Heart left ventricle (tissue), 13 donors: ENCODE measurements around the gene DNAJB1.

Source experiments
- CTCF ChIP-seq, 12 donors: fragments of 200-600 bp; sonication (generic) in 4 of 12; IDR thresholded peaks; one replicate each; pipeline versions ENCODE4 v1.5.0 to v1.8.0; 2018 to 2022; ENCODE audit warnings: antibody characterized with exemption in 12 of 12, mild to moderate bottlenecking in 5 of 12
- POLR2A ChIP-seq, 2 donors: fragments of 450-650 bp; IDR thresholded peaks; one replicate each; pipeline ENCODE4 v1.6.1; 2017; ENCODE audit warnings: antibody characterized with exemption in 2 of 2, mild to moderate bottlenecking in 2 of 2, moderate library complexity in 2 of 2
- donor health status: ischemic (EF 13 %, LVEDD 7.1; RV severe dilation, severe dysfunction).
- donor health status: DM: no; HTN: yes; CAD: no.
- donor health status: DM: no; HTN: no; CAD: no.
- donor health status: ischemic (EF 25% LVEDD 6.9; RV normal size, moderate dysfunction).
- donor health status: ischemic (EF 25% LVEDD 5.7; RV mildly dilated, moderate dysfunction).
- donor health status: ischemic (EF 35%, LVEDD 5.7; RV mildly dilated, moderate dysfunction).
- donor health status: nonischemic (EF 11% LVEDD 7.7; RV severe dilation, severe dysfunction).
- donor health status: DM: yes; HTN: yes; CAD: no.
- donor health status: PGD.
- donor health status: ischemic (EF 29% LVEDD 5.4; RV normal size, mild dysfunction).
- donor health status: nonischemic (EF 23%, LVEDD 6.1; RV moderate dilation, normal function).

- TF ChIP-seq CTCF (IDR thresholded peaks at IDR 0.05) = no peak
- no peak for TF ChIP-seq POLR2A (IDR thresholded peaks at IDR 0.05)
Observed at GRCh38 chr19:14476673-14477401, 41.4 kb downstream of the DNAJB1 start.
